Large intestine (tissue), 3 donors: Measurements from ENCODE around the gene KIAA0319L. TPM values are rescaled to one million over a fixed set of nuclear protein-coding genes. Genes with fewer than 3 reads are reported as not detected.
"Not testable (repeated sequence)": the region's sequence is repeated elsewhere in the genome, so short reads cannot be mapped to it uniquely, and the experiment has no call there.

Experiments
- DNase-seq, 2 donors: peaks; one replicate each; pipeline versions ENCODE4 v3.0.0 to v3.0.0-alpha.2; 2013
- H3K27ac ChIP-seq: one replicate; pipeline ENCODE4 v1.5.1; 2013; ENCODE audit warnings: low read length
- H3K27me3 ChIP-seq: 2 replicates; pipeline ENCODE4 v1.6.1; 2013; ENCODE audit warnings: low read length; ENCODE audit not compliant: control insufficient read depth, insufficient read depth
- H3K36me3 ChIP-seq: 2 replicates; pipeline ENCODE4 v1.6.1; 2013; ENCODE audit warnings: low read length; ENCODE audit not compliant: control insufficient read depth, insufficient read depth
- H3K4me1 ChIP-seq: one replicate; pipeline ENCODE4 v1.6.1; 2013; ENCODE audit warnings: low read length; ENCODE audit not compliant: control insufficient read depth, insufficient read depth
- H3K4me3 ChIP-seq: one replicate; pipeline ENCODE4 v1.5.1; 2013; ENCODE audit warnings: low read length
- H3K9me3 ChIP-seq: one replicate; pipeline ENCODE4 v1.6.1; 2013; ENCODE audit warnings: mild to moderate bottlenecking, low read depth, low read length, moderate library complexity; ENCODE audit not compliant: control insufficient read depth
- WGBS: methylation state at CpG from one replicate; pipeline ENCODE4 v1.1.5; 2013; ENCODE audit warnings: low lambda C conversion rate; ENCODE audit not compliant: insufficient coverage; 5-methylcytosine and 5-hydroxymethylcytosine counted together
- polyA plus RNA-seq: library from polyadenylated mRNA; unstranded; fragments of 120-200 nt; gene quantifications from one replicate; pipeline ENCODE4 v1.2.1, GENCODE V29; 2013

KIAA0319L gene
- polyA plus RNA-seq, 1 donor: 60.3 TPM

DNA sequence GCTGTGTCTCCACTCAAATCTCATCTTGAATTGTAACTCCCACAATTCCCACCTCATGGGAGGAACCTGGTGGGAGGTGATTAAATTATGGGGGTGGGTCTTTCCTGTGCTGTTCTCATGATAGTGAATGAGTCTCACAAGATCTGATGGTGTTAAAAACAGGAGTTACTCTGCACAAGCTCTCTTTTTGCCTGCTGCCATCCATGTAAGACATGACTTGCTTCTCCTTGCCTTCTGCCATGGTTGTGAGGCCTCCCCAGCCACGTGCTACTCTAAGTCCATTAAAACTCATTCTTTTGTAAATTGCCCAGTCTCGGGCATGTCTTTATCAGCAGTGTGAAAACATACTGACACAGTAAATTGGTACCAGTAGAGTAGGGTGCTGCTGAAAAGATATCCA is 93.5 kb downstream of the KIAA0319L start:
- DNase-seq, H3K9me3 ChIP-seq, H3K4me3 ChIP-seq, H3K27ac ChIP-seq, H3K27me3 ChIP-seq, H3K4me1 ChIP-seq: not testable (repeated sequence)
- peaks cover 61% of the 10 kb centered on the region for H3K36me3 ChIP-seq
- no CpG with 5 or more reads among the region's 2 CpGs for WGBS

DNA sequence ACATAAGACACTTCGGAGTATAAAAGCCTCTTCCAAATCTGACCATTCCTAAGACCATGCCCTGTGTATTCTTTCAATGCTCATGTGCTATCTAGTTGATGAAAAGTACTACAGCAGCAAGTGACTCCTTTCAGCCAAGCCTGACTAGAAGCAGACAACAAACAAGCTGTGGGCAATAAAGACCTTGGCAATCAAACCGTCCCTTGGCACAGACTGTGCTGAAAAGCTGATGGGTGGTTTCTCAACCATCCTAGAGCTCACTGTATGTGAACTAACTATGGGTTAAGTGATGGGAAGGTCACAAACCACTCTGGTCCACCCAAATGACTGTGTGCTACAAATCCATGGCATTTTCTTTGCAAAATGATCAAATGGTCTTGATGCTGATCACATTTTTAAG is 94.0 kb downstream of the KIAA0319L start:
- Histone ChIP-seq H3K9me3 (peaks cover 3% of the 10 kb centered on the region), H3K36me3 (peaks cover 58% of the 10 kb centered on the region), H3K4me3 (no peak overlapping the region), H3K4me1 (no peaks in the 10 kb centered on the region), H3K27ac (no peak overlapping the region), H3K27me3 (no peaks in the 10 kb centered on the region)
- DNase-seq: no peak
- no CpG with 5 or more reads among the region's 2 CpGs for WGBS

DNA sequence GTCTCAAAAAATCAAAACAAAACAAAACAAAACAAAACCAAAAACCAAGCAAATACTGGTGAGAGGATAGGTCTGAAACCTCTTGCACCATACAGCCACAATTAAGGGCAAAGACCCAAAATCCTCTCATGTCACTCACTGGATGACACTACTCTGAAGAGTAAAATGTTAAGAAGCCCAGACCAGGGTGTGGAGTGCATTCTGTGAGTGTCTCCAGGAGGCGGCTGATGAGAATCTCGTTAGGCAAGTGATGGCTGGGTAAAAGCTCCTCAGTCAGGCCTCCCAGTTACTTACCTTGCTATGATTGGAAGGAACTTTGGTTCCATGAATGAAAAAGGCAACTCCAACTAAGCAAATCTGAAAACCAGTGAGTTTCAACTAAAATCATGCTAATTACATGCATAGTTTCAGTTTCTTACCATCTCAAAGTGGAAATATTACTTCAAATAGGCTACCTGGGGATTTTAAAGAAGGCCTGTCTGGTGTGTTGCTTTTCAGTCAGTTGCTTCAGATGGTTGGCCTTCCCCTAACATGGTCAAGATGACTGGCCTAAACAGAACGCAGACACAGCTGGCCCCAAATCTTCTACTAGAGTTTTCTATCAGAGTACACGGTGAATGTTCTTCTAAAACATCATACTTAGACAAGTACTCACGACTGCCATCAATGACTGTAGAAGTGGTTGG is 95.1 kb downstream of the KIAA0319L start:
- DNase-seq: no peak
- no CpG with 5 or more reads among the region's 5 CpGs for WGBS
- peaks cover 3% of the 10 kb centered on the region for H3K9me3 ChIP-seq
- H3K27me3 ChIP-seq: no peaks in the 10 kb centered on the region
- H3K36me3 ChIP-seq: peaks cover 59% of the 10 kb centered on the region
- H3K4me3 ChIP-seq: no peak overlapping the region
- H3K27ac ChIP-seq: no peak overlapping the region
- no peaks in the 10 kb centered on the region for H3K4me1 ChIP-seq

DNA sequence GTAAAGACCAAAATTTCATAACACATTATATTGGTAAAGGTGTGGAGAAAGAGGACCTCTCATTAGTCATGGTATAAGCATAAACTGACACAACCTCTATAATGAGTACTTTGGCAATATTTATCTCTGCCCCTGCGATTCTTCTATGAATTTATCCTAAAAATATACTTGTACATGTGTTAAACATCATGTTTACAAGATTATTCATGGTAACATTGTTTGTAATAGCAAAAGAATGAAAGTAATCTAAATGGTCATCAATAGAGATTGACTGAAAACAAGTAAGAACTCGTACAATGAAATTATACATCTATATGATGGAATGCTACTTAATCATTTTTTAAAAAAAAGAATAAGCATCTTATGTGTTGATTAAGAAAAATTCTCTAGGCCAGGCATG is 96.4 kb downstream of the KIAA0319L start:
- no peak for DNase-seq
- H3K4me3 ChIP-seq: no peak overlapping the region
- peaks cover 3% of the 10 kb centered on the region for H3K9me3 ChIP-seq
- WGBS: 100% methylated on average over 1 of the region's 2 CpGs
- H3K4me1 ChIP-seq: no peaks in the 10 kb centered on the region
- H3K27ac ChIP-seq: no peak overlapping the region
- H3K36me3 ChIP-seq: peaks cover 59% of the 10 kb centered on the region
- no peaks in the 10 kb centered on the region for H3K27me3 ChIP-seq

DNA sequence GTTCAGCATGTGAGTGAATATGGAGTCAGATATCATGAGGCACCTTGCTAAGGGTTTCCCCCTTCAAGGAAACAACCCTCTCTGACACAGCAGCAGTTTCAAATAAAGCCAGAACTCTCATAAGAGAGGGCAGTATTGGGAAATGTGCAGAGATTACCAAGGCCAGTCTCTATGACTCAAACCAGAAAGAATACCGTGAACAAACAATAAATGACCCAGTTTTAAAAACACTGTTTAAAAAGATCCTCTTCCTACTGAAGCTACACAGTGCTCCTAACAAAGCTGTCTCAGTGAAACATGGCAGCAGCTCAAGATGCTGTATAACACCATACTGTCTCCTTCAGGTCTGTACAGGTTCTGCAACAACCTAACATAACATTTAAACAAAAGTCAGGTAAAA is 102.6 kb downstream of the KIAA0319L start:
- no CpG with 5 or more reads among the region's 1 CpG for WGBS
- H3K4me1 ChIP-seq: no peaks in the 10 kb centered on the region
- H3K36me3 ChIP-seq: peaks cover 72% of the 10 kb centered on the region
- H3K4me3 ChIP-seq: no peak overlapping the region
- H3K27me3 ChIP-seq: no peaks in the 10 kb centered on the region
- H3K9me3 ChIP-seq: no peaks in the 10 kb centered on the region
- DNase-seq: no peak
- no peak overlapping the region for H3K27ac ChIP-seq

DNA sequence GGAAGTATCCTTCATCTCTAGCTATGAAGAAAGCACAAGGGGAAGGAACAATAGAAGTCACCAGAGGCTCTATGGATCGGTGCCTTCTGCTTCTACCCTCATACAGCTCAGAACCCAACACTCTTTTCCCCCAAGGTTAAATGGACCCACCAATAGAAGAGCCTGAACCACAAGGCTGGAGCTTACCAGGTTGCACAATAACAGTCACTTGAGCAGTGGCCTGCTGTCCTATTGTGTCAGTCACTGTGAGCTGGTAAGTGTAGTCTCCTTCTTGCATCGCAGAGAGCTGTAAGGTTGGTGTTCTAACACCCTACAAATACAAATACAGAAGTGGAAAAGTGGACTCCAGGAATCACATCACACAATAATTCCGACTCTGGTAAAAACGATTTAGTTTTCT is 103.0 kb downstream of the KIAA0319L start:
- H3K36me3 ChIP-seq: peaks cover 76% of the 10 kb centered on the region
- no CpG with 5 or more reads among the region's 4 CpGs for WGBS
- H3K27ac ChIP-seq: no peak overlapping the region
- no peaks in the 10 kb centered on the region for H3K9me3 ChIP-seq
- H3K27me3 ChIP-seq: no peaks in the 10 kb centered on the region
- DNase-seq: no peak
- H3K4me1 ChIP-seq: no peaks in the 10 kb centered on the region
- no peak overlapping the region for H3K4me3 ChIP-seq

DNA sequence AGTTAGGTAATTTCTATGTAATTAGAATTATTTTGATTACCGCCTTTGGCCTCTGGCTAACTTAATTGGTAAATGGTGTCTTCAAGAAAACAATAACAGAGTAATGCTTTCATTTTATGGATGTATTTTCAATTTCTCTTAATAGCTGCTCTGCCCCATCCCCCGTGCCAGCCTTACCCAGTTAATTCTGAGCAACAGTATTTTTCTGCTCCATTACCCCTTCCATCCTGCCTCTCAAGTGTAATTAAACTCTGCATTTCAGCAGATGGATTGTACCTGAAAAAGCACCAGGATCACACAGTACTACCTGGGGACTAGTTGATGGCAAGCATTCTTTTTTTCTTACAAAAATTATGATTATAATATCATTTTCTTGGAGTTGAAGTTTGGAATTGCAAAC is 104.2 kb downstream of the KIAA0319L start:
- Histone ChIP-seq H3K4me3 (no peak overlapping the region), H3K4me1 (no peaks in the 10 kb centered on the region), H3K36me3 (peaks cover 80% of the 10 kb centered on the region), H3K27ac (no peak overlapping the region), H3K9me3 (no peaks in the 10 kb centered on the region), H3K27me3 (no peaks in the 10 kb centered on the region)
- WGBS: no CpG with 5 or more reads among the region's 2 CpGs
- DNase-seq: no peak

DNA sequence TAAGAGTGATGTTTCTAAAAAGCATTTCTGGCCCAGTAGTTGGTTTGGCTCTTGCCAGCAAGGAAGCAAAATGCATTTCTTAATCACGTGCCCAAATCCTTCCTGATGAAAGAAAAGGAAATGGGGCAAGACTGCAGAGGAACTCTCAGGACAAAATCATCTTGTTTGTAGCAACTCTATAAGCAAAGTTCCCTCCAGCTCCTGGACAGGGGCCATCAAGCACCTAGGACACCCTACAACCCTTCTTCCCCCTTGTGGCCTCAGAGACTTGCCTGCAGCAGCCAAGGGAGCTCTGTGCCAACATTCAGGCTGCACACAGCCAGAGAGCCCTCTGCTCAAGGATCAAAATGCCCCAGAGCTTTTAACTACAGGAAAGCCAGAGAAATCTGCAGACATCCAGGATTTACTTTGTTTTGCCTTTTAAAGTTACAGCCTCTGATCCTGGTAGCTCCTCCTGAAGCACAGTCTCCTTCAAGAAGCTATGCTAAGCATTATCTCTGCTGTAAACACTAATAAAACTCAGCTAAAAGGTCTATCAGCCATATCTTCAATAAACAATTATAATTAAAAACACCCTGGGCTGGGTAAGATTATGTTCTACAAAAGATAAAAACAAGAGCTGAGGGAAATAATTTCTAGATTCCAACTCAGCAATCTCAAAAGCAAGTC is 105.0 kb downstream of the KIAA0319L start:
- no peaks in the 10 kb centered on the region for H3K27me3 ChIP-seq
- DNase-seq: no peak
- no peaks in the 10 kb centered on the region for H3K4me1 ChIP-seq
- H3K27ac ChIP-seq: no peak overlapping the region
- WGBS: no CpG with 5 or more reads among the region's 1 CpG
- peaks cover 86% of the 10 kb centered on the region for H3K36me3 ChIP-seq
- H3K9me3 ChIP-seq: no peaks in the 10 kb centered on the region
- no peak overlapping the region for H3K4me3 ChIP-seq

DNA sequence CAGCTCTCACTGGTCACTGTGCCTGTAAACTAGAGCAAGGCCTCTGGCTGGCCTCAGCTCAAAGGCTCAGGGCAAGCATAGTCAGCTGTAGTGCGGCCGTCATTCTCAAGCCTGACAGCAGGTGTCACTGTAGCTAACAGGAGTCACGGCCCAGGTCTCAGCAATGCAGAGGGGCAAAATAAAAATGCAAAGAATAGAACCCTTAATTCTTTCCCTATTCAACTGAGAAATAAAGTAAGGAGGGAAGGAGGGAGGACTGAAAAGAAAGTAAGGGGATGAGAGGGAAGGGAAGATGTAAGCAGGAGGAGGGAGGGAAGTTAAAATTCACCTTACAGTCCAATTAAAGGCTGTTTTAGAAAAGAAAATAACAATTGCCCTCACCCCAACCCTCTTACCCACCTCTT is 106.1 kb downstream of the KIAA0319L start:
- no peak overlapping the region for H3K27ac ChIP-seq
- H3K4me3 ChIP-seq: no peak overlapping the region
- peaks cover 90% of the 10 kb centered on the region for H3K36me3 ChIP-seq
- no peaks in the 10 kb centered on the region for H3K27me3 ChIP-seq
- WGBS: no CpG with 5 or more reads among the region's 3 CpGs
- no peaks in the 10 kb centered on the region for H3K4me1 ChIP-seq
- peak; percentile 48 to 50 for DNase-seq
- no peaks in the 10 kb centered on the region for H3K9me3 ChIP-seq

DNA sequence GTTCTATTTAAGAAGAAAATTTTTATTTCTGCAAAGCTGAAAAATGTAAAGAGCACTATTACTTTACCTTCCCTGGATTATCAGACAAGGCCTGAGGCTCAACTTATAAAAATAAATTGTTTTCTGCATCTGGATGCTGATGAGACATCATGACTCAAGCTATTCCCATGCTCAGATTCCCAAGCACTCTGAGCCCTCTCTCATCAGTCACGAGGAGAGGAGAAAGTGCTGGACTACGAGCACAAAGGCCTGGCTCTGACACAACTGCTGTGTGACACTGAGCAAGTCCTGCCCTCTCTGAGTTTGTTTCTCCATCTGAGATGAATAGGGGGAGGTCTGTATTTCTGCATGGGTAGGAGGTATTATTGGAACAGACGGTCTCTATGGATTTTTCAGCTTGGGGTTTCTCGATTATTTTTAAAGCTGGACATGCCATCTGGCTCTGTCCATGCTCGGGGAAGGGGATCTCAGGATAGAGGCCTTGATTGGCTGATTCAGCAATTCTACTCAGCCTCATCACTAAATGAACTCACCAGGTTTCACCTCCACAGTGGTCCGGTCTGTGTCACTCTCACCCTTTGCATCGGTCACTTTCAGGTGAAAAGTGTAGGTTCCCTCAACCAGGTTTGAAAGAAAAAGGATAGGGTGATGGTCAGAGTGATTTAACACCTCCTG is 107.7 kb downstream of the KIAA0319L start:
- no peaks in the 10 kb centered on the region for H3K9me3 ChIP-seq
- H3K27ac ChIP-seq: no peak overlapping the region
- H3K27me3 ChIP-seq: no peaks in the 10 kb centered on the region
- no peaks in the 10 kb centered on the region for H3K4me1 ChIP-seq
- WGBS: 100% methylated on average over 1 of the region's 7 CpGs
- no peak for DNase-seq
- no peak overlapping the region for H3K4me3 ChIP-seq
- peaks cover 90% of the 10 kb centered on the region for H3K36me3 ChIP-seq
